HFFc6 (cell line): ENCODE results near the gene MFN2. TPM values are rescaled to one million over a fixed set of nuclear protein-coding genes. Genes with fewer than 3 reads are reported as not detected.
"Not testable (repeated sequence)": the region's sequence is repeated elsewhere in the genome, so short reads cannot be mapped to it uniquely, and the experiment has no call there.

Source experiments
- DNase-seq: peaks from one replicate; pipeline ENCODE4 v3.0.0-alpha.2; 2018
- H3K27ac Mint-ChIP-seq: 2 replicates; pipeline ENCODE4 v1.8.0; 2020; ENCODE audit warnings: mild to moderate bottlenecking, mixed read lengths
- H3K27me3 Mint-ChIP-seq: 2 replicates; pipeline ENCODE4 v1.8.0; 2021; ENCODE audit warnings: mild to moderate bottlenecking, moderate library complexity, mixed read lengths; ENCODE audit not compliant: insufficient read depth
- H3K36me3 Mint-ChIP-seq: 2 replicates; pipeline ENCODE4 v1.8.0; 2021; ENCODE audit warnings: low read depth, mixed read lengths
- H3K4me1 Mint-ChIP-seq: 2 replicates; pipeline ENCODE4 v1.8.0; 2020; ENCODE audit warnings: low read depth, mixed read lengths
- H3K4me3 Mint-ChIP-seq: 2 replicates; pipeline ENCODE4 v1.8.0; 2020; ENCODE audit warnings: mild to moderate bottlenecking, moderate library complexity, mixed read lengths
- H3K9me3 Mint-ChIP-seq: 2 replicates; pipeline ENCODE4 v1.8.0; 2020; ENCODE audit warnings: mild to moderate bottlenecking, mixed read lengths
- CTCF ChIP-seq: fragments of 200-600 bp; sonication (generic); IDR thresholded peaks from 2 replicates; pipeline ENCODE4 v1.5.0; 2021; ENCODE audit warnings: antibody characterized with exemption, mild to moderate bottlenecking
- total RNA-seq, 6 experiments: library from RNA; stranded (reverse); fragmentation: NEBNext Ultra II Directional; extraction: Animal tissue kit (Norgen Biotek cat#: 25700); gene quantifications; 2 replicates in 1 of 6; 3 replicates in 5 of 6; pipeline ENCODE4 v1.2.3, GENCODE V29; 2021

MFN2 gene
- total RNA-seq, 6 experiments from 2014 or later, result 92.8 to 112 (median 101) TPM

DNA sequence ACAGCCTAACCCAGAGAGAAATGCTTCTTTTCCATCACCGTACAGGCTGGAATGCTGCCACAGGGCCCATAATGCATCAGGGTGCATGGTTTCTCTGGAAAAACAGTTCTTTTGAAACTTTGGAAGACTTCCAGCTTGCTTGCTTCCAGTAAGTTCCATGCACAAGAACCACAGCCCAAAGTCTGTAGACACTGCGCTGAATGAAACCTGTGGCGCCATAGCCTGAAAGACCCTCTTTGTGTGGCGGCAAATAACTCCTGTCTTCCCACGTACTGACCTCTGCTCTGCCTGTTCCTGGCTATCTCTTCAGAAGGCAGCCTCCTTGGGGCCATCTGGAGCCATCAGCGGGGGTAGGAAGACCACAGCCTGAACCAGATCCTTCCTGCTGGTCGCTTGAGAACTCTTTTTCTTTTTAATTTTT lies 54.1 kb downstream of the MFN2 start:
- Mint-ChIP-seq H3K4me1 (no peaks in the 10 kb centered on the region), H3K36me3 (no peaks in the 10 kb centered on the region), H3K9me3 (no peaks in the 10 kb centered on the region), H3K27ac (no peak overlapping the region), H3K4me3 (no peak overlapping the region), H3K27me3 (peaks cover 10% of the 10 kb centered on the region)
- no peak for TF ChIP-seq CTCF
- no peak for DNase-seq

DNA sequence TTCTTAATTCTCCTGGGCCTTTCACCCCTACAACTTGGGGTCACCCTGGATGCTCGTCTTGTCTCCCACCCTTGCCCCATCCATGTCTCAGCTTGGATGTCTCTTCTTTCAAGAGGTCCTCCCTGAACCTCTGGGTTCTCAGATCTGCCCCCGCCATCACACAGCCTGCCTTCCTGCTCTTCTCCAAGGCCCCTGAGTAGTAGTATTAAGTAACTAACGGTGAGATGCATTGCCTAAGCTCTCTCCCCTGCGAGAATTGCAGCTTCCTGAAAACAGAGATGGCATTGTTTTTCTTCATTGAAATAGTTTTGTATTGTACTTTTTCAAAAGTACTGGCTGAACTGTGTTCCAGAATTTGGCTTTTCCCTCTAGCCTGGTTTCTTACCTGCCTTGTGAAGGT lies 55.1 kb downstream of the MFN2 start:
- Mint-ChIP-seq H3K36me3 (no peaks in the 10 kb centered on the region), H3K9me3 (no peaks in the 10 kb centered on the region), H3K4me1 (peaks cover 2% of the 10 kb centered on the region), H3K27ac (no peak overlapping the region), H3K4me3 (no peak overlapping the region), H3K27me3 (peaks cover 10% of the 10 kb centered on the region)
- TF ChIP-seq CTCF, result no peak
- DNase-seq, result no peak

- no peaks in the 10 kb centered on the region for H3K36me3 Mint-ChIP-seq
- H3K9me3 Mint-ChIP-seq, result no peaks in the 10 kb centered on the region
- H3K27ac Mint-ChIP-seq, result no peak overlapping the region
- H3K4me3 Mint-ChIP-seq, result no peak overlapping the region
- no peak for TF ChIP-seq CTCF
- no peak for DNase-seq
- peaks cover 10% of the 10 kb centered on the region for H3K27me3 Mint-ChIP-seq
- H3K4me1 Mint-ChIP-seq, result peaks cover 7% of the 10 kb centered on the region
These were observed 57.5 kb downstream of the MFN2 start for GRCh38 chr1:12037486-12038355.

DNA sequence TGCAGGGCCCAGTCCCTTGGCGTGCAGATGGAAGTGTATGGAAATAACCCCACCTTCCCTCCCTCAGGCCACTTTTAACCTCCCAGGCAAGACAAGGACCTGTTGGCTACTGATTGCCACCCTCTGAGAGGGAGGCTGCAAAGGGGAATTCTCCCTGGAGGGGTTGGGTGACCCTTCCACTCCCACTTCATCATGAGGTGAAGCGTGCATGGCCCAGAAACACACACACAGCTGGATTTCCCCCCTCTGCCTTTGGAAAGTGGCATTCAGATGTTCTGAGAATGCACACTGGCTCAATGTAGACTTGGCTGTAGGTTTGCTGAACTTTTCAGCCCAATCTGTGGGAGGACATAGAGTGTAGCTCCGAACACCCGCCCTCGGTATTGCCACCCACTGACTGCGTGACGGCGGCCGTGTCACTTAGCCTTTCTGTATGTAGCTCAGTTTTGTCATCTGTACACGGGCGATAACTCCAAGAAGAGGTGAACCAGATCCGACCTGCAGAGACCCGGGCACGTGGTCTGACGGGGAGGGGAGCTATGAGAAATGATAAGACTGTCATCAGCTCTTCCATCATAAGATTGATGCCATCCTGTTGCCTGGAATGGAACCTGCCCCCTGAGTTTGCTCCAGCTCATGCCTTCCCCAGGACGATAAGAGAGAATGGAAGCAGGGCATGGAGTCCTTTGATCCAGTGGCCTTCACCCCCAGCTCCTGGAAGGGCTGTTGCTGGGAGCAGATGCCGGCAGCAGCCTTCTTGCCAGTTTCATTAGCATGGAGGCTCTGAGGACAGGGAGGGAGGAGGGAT lies 58.3 kb downstream of the MFN2 start:
- TF ChIP-seq CTCF, result no peak

DNA sequence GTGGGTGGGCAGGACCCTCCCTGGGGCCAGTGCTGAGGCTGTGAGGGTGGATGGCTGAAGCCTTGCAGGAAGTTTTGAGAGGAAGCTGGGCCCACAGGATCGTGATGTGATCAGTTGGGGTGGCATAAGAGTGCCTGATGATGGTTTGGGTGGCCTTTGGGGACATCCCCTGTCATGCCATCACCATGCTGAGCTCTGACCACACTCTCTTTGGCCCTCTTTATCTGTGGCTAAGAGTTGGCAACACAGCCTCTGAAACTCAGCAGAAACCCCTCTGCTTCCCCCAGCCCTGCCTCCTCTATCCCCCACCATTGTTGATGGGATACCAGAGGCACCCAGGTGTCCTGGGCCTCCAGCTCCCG lies 58.9 kb downstream of the MFN2 start:
- H3K9me3 Mint-ChIP-seq, result no peaks in the 10 kb centered on the region
- DNase-seq, result no peak
- peaks cover 7% of the 10 kb centered on the region for H3K4me1 Mint-ChIP-seq
- H3K27me3 Mint-ChIP-seq, result peaks cover 13% of the 10 kb centered on the region
- no peak for TF ChIP-seq CTCF
- H3K4me3 Mint-ChIP-seq, result no peak overlapping the region
- H3K27ac Mint-ChIP-seq, result no peak overlapping the region
- H3K36me3 Mint-ChIP-seq, result no peaks in the 10 kb centered on the region

More for the DNA sequence above, 58.3 kb downstream of the MFN2 start:
- H3K27me3 Mint-ChIP-seq, result peaks cover 10% of the 10 kb centered on the region
- H3K27ac Mint-ChIP-seq, result no peak overlapping the region
- H3K4me3 Mint-ChIP-seq, result no peak overlapping the region
- DNase-seq, result no peak
- peaks cover 7% of the 10 kb centered on the region for H3K4me1 Mint-ChIP-seq
- no peaks in the 10 kb centered on the region for H3K9me3 Mint-ChIP-seq
- no peaks in the 10 kb centered on the region for H3K36me3 Mint-ChIP-seq

DNA sequence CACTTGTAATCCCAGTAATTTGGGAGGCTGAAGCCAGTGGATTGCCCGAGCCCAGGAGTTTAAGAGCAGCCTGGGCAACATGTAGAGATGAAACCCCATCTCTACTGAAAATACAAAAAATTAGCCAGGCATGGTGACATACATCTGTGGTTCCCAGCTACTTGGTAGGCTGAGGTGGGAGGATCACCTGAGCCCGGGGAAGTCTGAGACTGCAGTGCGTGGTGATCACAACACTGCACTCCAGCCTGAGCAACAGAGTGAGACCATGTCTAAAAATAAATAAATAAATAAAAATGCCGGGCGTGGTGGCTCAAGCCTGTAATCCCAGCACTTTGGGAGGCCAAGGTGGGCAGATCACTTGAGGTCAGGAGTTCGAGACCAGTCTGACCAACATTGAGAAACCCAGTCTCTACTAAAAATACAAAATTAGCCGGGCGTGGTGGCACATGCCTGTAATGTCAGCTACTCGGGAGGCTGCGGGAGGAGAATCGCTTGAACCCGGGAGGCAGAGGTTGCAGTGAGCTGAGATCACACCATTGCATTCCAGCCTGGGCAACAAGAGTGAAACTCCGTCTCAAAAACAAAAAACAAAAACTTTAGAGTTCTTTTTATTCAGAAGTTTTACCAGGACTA lies 59.7 kb downstream of the MFN2 start:
- H3K9me3 Mint-ChIP-seq, H3K27ac Mint-ChIP-seq, H3K4me3 Mint-ChIP-seq, H3K36me3 Mint-ChIP-seq, H3K4me1 Mint-ChIP-seq, DNase-seq: not testable (repeated sequence)
- H3K27me3 Mint-ChIP-seq, result peaks cover 19% of the 10 kb centered on the region
